HG03442 (cell line): ENCODE measurements around the gene RYR3.

Source experiments
- ATAC-seq: cut with Tn5 transposase; IDR thresholded peaks from one replicate; pipeline ENCODE4 v1.9.1; 2021; ENCODE audit warnings: mild to moderate bottlenecking, moderate library complexity; ENCODE audit not compliant: unreplicated experiment

The RYR3 gene

DNA sequence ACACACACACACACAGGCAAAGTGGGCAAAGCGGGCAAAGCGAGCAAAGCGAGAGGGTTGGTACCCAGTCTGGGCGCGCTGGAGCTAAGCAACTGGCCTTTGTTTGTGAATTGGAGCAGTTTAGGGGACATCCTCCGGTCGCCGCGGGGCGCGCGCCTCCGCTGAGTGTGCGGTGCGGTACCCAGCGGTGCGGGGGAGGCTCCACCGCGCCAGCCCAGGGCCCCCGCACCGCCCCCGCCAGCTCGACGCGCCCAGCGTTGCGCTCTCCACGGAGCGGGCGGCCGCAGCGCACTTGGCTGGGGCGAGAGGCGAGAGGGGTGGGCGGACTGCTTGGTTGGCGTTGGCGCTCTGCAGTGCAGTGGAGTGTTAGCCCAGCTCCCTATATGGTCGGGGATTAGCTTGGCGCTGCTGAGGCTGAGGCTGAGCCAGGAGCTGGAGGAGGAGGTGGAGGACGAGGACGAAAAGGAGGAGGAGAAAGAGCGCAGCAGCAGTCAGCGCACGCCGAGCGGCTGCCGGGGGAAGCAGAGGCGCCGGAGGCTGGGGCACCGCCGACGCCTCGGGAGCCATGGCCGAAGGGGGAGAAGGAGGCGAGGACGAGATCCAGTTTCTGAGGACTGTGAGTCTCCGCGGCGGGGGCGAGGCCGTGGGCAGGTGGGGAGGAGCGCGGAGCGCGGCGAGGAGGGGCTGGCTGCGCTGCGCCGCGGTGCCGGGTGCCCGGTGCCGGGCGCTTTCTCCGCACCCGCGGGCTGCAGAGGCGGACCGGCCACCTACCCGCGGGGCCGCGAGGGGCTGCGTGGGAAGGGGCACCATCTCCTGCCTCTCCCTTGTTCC lies at the start of gene RYR3:
TSS of gene RYR3 (plus strand) at position 487 of the 831 bp plus-strand sequence. CDS start at position 566, 79 bp downstream.
- ATAC-seq: no peak

DNA sequence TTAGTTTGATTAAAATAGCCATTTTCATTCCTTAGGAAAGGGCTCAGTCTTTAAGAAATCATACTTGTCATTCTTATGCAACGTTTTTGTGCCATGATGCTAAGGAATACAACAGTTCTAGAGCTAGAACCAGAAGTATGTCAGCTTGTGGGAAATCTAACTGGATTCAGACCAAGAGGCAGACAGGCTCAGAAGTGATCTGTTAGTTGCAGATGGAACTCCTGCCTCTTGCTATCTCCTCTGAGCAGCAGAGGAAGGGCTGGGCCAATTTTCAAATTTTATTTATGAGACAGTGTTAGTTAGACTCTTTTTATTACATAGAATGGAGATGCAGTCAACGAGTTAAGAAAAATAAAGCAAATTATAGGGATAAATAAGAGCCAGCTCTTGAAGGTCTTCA lies 48.5 kb upstream of the RYR3 start:
- ATAC-seq: no peak

DNA sequence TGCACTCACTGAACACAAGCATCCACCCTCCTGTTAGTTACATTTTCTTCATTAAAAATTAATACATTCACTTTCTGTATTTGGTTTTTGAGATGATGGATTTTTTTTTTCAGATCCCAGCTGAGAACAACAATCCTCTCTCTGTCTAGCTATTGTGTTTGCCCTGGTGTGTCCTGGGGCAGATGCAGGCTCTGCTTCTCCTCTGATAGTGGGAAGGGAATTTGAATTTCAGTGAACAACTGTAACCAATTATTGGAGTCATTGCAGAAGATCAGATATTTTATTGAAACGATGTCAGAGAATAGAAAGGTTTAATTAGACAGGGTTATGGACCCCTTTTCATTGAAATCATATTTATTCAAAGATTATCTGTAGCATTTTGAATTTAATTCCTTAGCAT lies 33.1 kb upstream of the RYR3 start:
- ATAC-seq: no peak

DNA sequence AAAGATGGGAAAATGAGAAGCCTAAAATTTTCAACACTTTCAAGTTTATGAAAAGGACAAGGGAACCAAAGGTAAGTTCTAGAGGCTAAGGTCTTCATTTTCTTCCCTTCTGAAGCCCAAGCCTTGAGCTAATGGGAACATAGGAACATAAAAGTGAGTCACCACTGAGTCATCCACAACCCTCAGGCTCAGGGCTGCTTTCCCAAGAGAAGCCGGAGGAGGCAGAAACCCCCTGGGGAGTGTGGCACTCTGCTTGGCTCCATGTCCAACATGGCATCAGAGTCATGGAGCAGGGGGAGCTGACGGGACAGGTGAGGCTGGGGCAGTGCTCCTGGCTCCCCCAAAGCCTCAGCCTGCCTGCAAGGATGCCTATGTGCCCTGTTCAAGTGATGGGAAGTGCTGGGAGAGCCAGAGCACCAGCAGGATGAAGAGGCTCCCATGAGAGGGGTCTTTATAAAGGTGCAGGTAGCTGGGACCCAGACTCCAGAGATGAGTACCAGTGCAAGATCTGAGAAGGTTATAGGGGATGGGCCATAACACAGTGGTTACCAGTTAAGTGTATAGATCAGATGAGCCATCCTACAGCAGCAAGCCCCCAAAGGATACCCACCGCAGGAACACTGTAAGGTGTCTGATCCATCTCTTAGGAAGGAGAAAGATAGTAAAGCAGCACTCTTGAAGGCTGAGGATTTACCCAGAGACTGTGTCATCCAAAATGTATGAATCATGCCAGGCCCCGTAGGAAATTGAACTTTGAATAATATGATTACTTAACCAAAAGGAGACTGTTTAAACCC lies 31.8 kb upstream of the RYR3 start:
- no peak for ATAC-seq

- ATAC-seq: no peak
These were observed 31.1 kb upstream of the RYR3 start for GRCh38 chr15:33279613-33280205.

DNA sequence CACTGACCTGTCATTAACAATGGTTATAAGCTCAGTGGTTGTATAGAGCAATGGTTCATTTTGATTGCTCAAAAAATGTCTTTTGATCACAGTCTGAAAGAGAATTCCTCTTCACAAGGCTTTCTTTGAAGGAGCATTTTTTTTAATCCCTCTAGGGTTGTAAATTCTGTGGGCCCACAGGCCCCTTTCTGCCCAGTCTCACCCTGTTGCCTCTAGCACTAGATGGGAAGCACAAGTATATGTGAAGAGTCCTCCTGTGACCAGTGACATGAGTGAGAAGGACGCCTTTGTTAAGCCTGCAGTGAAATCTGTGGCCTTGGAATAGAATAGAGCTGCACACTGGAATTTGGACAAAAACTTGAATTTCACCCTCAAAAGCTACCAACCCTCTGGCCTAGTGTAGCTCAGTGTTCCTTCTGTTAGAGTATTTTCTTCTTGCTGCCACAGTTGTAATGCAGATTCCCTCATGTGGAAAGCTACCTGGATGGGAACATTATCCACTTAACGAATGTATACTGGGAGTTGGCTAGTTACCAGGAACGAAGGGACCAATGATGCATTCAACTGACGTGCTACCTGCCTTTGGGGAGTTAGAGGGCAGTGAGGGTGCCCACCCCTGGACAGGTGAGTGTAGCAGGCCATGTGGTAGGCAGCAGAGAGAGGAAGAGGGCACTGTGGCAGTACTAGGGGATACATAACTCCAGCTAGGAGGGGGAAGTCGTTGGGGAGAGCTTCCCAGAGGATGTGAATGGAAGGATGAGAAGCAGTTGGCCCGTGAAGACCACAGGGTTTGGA lies 28.3 kb upstream of the RYR3 start:
- no peak for ATAC-seq

DNA sequence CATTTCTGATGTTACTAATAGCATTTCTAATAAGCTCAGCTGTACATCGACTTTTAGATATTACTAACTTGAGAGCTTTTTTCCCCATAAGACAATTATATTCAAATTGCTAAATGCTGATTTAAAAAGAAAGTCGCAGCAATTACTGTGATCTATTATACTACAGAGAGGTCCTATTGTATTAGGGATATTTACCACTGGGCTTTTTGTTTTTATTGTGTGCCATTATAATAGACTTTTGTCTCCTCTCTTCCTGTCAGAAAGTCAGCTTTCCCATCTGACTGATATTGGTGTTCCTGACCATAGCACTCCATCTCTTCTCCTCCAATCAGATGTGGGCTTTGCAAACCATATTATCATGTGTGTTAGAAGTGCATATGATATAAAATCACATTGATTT lies 27.2 kb upstream of the RYR3 start:
- ATAC-seq: no peak

DNA sequence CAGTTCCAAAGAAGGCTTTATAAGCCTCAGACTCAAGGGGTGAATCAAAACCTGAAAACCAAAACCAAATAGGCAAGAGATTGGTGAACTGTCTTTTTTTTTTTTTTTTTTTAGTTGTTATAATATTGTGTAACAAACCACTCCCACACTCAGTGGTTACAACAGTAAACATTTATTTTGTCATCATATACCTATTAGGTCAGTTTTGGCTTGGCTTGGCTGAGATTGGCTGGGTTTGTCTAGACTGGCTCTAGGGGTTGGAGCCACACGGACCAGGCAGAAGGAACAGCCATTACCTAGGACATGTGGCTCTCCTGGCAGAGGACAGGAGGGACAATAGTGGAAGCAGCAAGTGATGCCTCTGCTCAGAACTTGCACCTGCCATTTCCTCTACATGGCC lies 26.4 kb upstream of the RYR3 start:
- ATAC-seq: no peak

- peak; percentile 42 for ATAC-seq
These were observed 18.0 kb upstream of the RYR3 start for GRCh38 chr15:33292717-33293307.

DNA sequence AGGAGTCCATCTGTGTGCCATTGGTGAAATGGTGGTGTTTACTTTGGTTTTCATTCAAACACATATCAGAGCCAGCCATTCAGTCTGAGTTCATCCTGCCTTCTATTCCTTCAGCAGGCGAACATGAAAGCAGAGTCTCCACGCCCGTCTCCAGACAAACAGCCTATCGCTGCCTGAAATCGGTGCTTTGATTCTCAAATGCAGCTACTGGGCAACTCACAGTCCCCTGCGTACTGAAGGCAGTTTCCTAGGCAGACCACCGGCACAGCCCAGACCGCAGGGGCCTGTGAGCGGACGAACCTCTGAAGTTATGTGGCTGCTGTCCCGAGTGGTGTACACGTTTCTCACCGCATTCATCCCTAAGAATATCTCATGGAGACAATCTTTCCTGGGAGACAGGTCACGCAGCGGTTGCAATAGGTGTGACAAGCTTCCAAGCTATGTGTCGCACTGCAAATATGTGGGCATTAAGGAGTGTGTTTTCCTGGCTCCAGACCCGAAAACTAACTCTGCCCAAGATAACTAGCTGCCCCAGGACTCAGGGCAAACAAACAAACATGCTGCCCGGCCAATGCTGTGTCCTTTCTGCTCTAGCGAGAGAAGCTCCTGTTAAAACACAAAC lies 16.9 kb upstream of the RYR3 start:
- no peak for ATAC-seq

- ATAC-seq: no peak
These were observed 14.7 kb upstream of the RYR3 start for GRCh38 chr15:33296050-33296449.

DNA sequence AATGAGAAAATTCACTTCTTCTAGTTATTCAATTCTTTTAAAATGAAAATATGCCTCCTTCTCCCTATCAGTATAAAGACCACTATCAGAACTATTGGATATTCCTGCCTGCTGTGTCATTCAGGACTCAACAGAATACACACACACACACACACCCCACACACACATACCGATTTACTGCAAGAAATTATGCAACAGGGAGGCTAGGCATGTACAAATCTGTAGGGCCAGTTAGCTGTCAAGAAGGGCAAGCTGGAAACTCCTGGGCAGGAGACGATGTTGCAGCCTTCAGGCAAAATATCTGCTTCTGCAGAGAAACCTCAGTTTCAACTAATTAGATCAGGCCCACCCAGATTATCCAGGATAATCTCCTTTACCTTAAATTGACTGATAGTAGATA lies 13.9 kb upstream of the RYR3 start:
- no peak for ATAC-seq

- ATAC-seq: no peak
These were observed 12.1 kb upstream of the RYR3 start for GRCh38 chr15:33298631-33299030.

GRCh38 chr15:33304924-33305323 lies 5.8 kb upstream of the RYR3 start:
- no peak for ATAC-seq

GRCh38 chr15:33309602-33310276 lies 1.0 kb upstream of the RYR3 start:
- no peak for ATAC-seq

DNA sequence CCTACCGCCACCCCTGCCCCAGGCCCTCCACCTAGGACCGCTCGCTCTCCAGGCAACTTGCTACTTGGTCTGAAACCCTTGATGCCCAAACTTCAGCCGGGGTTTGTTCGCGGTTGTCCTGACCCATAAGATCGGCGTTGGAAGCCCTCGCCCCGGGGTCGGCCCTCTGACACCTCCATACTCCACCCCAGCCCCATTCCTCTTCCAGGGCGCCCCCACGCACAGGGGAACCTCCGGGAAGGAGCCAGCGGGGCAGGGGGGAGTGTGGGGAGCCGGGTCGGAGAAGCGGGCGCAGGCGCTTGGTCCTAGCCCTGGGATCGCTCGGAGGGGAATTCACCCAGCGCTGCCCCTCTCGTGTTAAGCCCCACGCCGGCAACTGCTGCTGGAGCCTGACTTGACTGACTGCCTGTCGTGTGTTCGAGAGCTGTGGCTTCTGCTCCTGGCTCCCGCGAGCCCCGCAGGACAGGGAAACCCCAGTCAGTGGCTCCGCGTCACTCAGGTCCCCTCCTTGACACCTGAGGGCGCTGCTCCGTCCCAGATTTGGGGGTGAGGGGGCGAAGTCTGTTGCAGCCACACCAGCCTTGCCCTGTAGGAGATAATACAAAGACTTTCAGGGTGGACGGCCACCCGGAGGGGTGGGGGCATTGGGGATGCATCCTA lies 675 bp downstream of the RYR3 start:
- ATAC-seq: no peak

- no peak for ATAC-seq
These were observed 2.7 kb downstream of the RYR3 start for GRCh38 chr15:33313491-33313890.

GRCh38 chr15:33314069-33314468 lies 3.3 kb downstream of the RYR3 start:
- no peak for ATAC-seq

DNA sequence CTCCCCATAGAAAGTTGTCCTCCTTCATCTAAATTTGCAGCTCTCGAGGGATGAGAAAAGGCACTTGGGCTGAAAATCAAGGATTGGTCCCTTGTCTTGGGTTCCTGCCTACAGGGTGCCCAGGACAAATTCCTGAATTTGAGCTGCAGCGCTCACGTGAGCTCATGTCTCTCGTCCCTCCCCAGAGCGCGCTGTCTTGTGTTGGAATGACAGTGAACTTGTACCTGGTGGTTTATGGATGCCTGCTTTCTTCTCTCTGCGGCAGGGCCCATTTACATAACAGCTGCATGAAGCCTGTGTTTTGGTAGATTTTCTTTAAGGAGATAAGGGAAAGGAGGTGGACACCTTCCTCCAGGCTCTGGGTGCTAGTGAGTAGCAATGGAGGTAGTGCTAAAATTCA lies 4.3 kb downstream of the RYR3 start:
- no peak for ATAC-seq
